HG02840 (cell line): ENCODE results near the gene LGI2.
"Not testable (repeated sequence)": the region's sequence is repeated elsewhere in the genome, so short reads cannot be mapped to it uniquely, and the experiment has no call there.

Experiments
- ATAC-seq: cut with Tn5 transposase; IDR thresholded peaks from one replicate; pipeline ENCODE4 v1.9.1; 2021; ENCODE audit warnings: mild to moderate bottlenecking, moderate library complexity, moderate number of reproducible peaks; ENCODE audit not compliant: unreplicated experiment, low FRiP score

The LGI2 gene

DNA sequence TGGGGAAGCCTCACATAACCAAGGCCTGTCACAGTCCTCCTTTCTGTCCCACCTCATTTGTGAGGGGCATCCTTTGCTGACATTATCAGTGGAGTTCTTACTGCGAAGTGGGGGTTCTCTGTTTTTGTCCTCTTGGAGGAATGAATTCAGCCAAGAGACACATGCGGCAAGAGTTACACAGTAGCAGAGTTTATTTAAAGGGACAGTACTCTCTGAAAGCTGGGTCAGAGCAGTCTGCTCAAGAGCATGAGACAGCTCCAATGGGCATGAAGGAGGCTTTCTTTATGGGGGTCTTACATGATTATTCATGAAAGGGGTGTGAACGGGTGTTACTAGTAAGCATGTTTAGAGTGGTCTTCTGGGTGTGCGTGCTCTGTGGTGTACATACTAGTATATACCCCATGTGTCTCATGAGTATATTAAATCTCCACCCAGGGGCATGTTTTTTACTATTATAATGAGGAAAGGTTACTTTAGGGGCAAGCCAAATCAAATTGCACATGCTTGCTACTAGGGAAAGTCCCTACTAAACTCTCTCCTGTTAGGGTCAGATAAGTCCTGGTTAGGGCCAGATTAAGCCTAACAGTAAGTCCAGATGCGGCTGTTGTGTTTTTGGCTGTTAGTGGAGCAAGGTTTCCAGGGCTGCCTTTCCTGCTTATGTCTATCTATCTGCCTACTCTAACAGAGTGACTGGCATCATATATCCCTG, 19.8 kb upstream of the LGI2 start:
- no peak for ATAC-seq

- no peak for ATAC-seq
These were observed 12.8 kb upstream of the LGI2 start for GRCh38 chr4:25043548-25043947.

GRCh38 chr4:25033526-25033925, 2.8 kb upstream of the LGI2 start:
- ATAC-seq = no peak

DNA sequence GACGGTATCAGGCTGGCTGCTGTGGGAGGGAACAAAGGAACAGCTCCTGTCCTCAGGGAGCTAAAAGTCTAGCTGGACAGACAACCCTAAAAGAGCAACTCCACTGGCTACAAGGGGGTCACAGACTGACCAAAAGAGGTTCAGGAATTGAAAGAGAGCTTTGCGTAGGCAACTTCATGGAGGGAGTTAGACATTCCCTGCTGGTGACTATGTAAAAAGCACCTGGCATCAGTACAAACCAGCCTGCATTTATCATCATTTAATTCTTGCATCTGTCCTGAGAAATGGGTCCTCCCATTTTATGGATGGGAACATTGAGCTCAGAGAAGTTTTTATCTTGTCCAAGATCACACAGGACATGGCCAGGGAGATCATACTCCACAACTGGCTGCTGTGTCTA, 1.4 kb upstream of the LGI2 start:
- ATAC-seq = no peak

- ATAC-seq = no peak
These were observed 403 bp upstream of the LGI2 start for GRCh38 chr4:25031077-25031621.

- no peak for ATAC-seq
These were observed 1.1 kb downstream of the LGI2 start for GRCh38 chr4:25029479-25030276.

DNA sequence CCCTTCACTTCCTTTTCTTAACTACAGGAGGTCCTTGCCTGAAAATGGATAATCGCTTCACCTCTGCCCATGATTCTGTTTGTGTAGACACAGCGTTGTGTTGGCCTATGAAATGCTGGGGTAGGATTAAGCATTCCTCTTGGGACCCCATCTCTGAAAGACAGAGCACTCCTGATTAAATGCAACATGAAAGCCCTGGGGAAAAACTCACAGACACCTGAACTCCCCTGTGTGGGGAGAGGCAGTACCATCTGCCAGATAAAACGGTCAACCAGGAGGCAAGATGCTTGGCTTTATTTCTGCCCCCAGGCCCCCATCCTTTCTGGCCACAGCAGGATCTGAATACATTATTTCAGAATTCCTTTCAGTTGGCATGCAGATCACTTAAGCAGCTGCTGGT, 1.9 kb downstream of the LGI2 start:
- ATAC-seq = no peak

GRCh38 chr4:25022766-25023165, 8.0 kb downstream of the LGI2 start:
- ATAC-seq = no peak

DNA sequence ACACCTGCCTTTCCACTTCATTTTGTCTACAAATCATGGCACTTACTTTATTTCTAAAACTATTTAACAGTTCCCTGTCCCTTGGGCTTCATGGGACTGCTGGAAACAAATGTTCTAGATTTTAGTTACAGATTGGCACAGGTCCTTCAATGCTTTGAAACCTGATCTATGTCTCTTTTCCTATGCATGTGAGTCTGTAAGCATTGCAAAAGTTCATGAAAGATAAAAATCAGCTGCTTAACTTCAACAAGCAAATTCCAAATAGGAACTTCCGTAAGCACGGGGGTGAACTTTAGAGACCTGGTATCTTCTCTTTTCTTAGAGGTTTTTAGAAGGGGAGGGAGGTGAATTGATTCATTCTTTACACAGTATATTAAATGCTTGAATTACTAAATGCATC, 9.5 kb downstream of the LGI2 start:
- ATAC-seq = no peak

GRCh38 chr4:25020236-25020635, 10.5 kb downstream of the LGI2 start:
- no peak for ATAC-seq

- no peak for ATAC-seq
These were observed 11.2 kb downstream of the LGI2 start for GRCh38 chr4:25019501-25019900.

- no peak for ATAC-seq
These were observed 15.7 kb downstream of the LGI2 start for GRCh38 chr4:25015012-25015411.

DNA sequence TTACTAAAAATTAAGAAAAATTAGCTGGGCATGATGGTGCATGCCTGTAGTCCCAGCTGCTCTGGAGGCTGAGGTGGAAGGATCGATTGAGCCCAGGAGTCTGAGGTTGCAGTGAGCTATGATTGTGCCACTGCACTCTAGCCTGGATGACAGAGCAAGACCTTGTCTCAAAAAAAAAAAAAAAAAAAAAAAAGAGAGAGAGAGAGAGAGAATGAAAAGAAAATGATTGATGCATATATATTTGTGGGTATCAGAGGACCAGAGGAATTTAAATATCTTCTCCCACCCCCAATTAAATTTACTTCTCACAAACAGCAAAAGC, 16.1 kb downstream of the LGI2 start:
- not testable (repeated sequence) for ATAC-seq

GRCh38 chr4:25013756-25014661, 16.7 kb downstream of the LGI2 start:
- ATAC-seq = no peak

DNA sequence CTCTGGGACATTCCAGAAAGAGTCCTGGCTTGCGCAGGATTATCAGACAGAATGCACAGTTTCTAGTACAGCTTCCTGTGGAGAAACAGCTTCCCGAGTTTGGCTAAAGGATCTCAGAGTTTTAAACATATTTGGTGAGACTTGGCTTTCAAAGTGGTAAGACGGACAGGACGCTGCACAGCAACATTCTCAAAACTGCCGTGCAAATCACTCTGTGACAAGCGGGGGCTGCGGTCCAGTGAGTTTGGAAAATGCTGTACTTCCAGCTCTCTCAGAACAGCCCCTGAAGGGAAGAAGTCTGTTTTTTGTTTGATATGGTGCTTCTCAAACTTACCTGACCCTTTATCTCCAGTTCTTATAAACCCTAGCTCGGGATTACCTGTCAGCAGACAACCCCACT, 18.1 kb downstream of the LGI2 start:
- ATAC-seq = no peak

DNA sequence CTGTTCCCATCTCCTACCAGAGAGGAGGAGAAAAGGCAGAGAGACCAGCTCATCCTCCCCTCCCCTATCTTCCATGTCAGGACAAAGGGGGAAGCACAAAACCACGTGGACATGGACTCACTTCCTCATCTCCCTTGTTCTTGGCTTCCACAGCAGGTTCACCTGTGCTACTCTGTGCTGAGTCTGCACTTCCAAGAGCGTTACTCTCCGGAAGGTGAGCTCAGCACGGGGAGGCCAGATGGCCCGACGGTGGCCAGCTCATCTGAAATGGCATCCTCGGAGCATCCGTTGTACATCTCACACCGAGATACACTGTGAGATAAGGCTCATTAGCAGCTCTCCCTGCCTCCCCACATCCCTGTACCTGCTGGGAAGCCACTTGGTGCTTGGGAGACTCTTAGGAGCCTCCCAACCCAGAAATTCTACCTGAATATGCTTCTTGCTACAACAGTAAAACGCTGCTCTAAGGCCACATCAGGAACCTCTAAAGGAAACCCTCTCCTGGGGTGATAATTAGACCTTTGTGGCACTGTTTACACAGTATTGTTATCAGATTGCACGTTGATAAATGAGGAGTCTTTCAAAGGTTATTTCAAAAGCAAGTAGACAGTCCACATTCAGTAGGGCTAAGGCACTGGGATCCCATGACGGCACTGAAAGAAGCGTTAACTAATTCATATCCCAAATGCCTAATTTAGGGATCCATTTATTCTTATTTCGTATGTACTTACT, 19.4 kb downstream of the LGI2 start:
- ATAC-seq = no peak

DNA sequence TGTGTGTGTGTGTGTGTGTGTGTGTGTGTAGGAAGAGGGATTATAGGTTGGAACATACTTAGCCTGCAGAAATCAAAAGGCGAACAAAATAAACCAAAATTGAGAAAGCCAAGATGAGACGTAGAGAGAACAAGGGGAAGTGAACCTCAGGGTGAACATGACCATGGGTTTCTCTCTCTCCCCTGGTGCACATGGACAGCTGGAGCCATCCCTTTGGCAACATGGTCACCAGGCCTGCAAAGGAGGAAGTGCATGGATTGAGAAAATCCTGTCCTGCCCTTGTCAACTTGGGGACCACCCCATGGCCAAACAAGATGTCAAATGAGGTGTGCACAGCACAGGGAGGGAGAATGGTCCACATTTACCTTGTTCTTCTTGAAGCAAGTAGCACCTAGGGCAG, 23.1 kb downstream of the LGI2 start:
- ATAC-seq = no peak

DNA sequence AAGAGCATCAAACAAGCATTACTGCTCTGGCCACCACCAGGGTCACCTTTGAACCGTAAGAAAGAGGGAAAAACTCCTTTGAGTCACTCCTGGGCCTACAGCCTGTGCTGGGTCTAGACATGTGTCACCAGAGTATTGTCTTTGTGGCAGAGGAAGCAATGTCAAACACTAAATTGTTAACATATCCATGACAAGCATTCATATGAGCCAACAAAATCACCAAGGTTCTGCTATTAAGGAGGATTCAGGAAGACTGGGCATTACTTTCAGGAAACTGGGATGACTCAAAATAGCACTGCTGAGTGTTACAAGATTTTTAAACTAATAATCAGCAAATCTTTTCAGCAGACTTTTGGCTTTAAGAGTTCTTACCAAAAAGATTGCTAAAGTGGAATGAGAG, 28.1 kb downstream of the LGI2 start:
- no peak for ATAC-seq

- ATAC-seq = no peak
These were observed 29.2 kb downstream of the LGI2 start for GRCh38 chr4:25001509-25001908.

- ATAC-seq = no peak
These were observed 30.1 kb downstream of the LGI2 start for GRCh38 chr4:25000639-25001038.
